GM18909 (cell line): Measurements from ENCODE around the gene LRRN4.

Experiments used
- ATAC-seq: cut with Tn5 transposase; IDR thresholded peaks from one replicate; pipeline ENCODE4 v1.9.1; 2021; ENCODE audit warnings: mild to moderate bottlenecking; ENCODE audit not compliant: unreplicated experiment, poor library complexity

Gene LRRN4

GRCh38 chr20:6053776-6054688 lies at the start of gene LRRN4:
TSS of gene LRRN4 (minus strand) at chr20:6054060. CDS start at chr20:6052799, 1,261 bp downstream.
- no peak for ATAC-seq

GRCh38 chr20:6103301-6103700 lies 49.4 kb upstream of the LRRN4 start:
- no peak for ATAC-seq

GRCh38 chr20:6101346-6101745 lies 47.5 kb upstream of the LRRN4 start:
- ATAC-seq, result no peak

GRCh38 chr20:6100246-6100645 lies 46.4 kb upstream of the LRRN4 start:
- ATAC-seq, result no peak

- no peak for ATAC-seq
These were observed 46.0 kb upstream of the LRRN4 start for GRCh38 chr20:6099819-6100218.

GRCh38 chr20:6095409-6095808 lies 41.5 kb upstream of the LRRN4 start:
- ATAC-seq, result no peak

- ATAC-seq, result no peak
These were observed 40.7 kb upstream of the LRRN4 start for GRCh38 chr20:6094565-6094964.

- ATAC-seq, result no peak
These were observed 40.2 kb upstream of the LRRN4 start for GRCh38 chr20:6094063-6094462.

- ATAC-seq, result no peak
These were observed 37.8 kb upstream of the LRRN4 start for GRCh38 chr20:6091661-6092060.

GRCh38 chr20:6086868-6087267 lies 33.0 kb upstream of the LRRN4 start:
- ATAC-seq, result no peak

GRCh38 chr20:6083926-6084325 lies 30.1 kb upstream of the LRRN4 start:
- ATAC-seq, result no peak

GRCh38 chr20:6081236-6081635 lies 27.4 kb upstream of the LRRN4 start:
- no peak for ATAC-seq

- ATAC-seq, result no peak
These were observed 25.2 kb upstream of the LRRN4 start for GRCh38 chr20:6079016-6079415.

GRCh38 chr20:6075428-6076219 lies 21.8 kb upstream of the LRRN4 start:
- ATAC-seq, result no peak

GRCh38 chr20:6074784-6075183 lies 20.9 kb upstream of the LRRN4 start:
- ATAC-seq, result no peak

- no peak for ATAC-seq
These were observed 20.3 kb upstream of the LRRN4 start for GRCh38 chr20:6074145-6074561.

GRCh38 chr20:6070829-6071695 lies 17.2 kb upstream of the LRRN4 start:
- ATAC-seq, result no peak

GRCh38 chr20:6069669-6070068 lies 15.8 kb upstream of the LRRN4 start:
- ATAC-seq, result no peak

GRCh38 chr20:6067763-6068318 lies 14.0 kb upstream of the LRRN4 start:
- no peak for ATAC-seq

GRCh38 chr20:6066582-6066981 lies 12.7 kb upstream of the LRRN4 start:
- ATAC-seq, result no peak
